ENCODE data around the gene KRT40. TPM values are rescaled to one million over a fixed set of nuclear protein-coding genes. Genes with fewer than 3 reads are reported as not detected.
A peak's percentile ranks its signal among the peaks of the same experiment; 100 is the strongest.

The KRT40 gene
- total and polyA plus RNA-seq, 7 donors = not detected

DNA sequence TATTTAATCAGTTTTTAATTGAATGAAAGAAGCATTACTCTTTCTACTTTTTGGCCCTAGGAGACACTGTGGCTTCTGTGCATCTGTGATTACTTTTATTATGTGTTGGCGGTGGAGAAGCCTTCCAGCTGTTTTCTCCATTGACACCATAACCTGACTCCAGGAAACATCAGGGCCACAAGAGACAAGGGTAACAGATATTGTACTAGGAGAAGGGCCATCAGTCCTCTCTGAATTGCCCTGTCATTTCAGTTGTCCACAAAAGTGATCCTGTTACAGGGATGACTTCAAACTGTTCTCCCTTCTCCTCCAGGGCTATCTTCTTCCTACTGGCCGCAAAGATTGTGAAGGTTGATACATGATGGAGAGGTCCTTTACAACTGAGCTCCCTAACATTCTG lies 32.0 kb downstream of the KRT40 start:
- TF ChIP-seq, protein P1, sequence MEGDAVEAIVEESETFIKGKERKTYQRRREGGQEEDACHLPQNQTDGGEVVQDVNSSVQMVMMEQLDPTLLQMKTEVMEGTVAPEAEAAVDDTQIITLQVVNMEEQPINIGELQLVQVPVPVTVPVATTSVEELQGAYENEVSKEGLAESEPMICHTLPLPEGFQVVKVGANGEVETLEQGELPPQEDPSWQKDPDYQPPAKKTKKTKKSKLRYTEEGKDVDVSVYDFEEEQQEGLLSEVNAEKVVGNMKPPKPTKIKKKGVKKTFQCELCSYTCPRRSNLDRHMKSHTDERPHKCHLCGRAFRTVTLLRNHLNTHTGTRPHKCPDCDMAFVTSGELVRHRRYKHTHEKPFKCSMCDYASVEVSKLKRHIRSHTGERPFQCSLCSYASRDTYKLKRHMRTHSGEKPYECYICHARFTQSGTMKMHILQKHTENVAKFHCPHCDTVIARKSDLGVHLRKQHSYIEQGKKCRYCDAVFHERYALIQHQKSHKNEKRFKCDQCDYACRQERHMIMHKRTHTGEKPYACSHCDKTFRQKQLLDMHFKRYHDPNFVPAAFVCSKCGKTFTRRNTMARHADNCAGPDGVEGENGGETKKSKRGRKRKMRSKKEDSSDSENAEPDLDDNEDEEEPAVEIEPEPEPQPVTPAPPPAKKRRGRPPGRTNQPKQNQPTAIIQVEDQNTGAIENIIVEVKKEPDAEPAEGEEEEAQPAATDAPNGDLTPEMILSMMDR (IDR thresholded peaks at IDR 0.05) = no peak
- DNase-seq = no peak
- peak; percentile 79 to 84 (median 82) for ATAC-seq
- peaks cover 0 to 7% (median 0%) of the 10 kb centered on the region in 3 donors for H3K27me3 ChIP-seq (ENCODE audit: insufficient read depth in 3 of 3, low read length in 2 of 3)
- H3K4me1 ChIP-seq = peaks cover 9% of the 10 kb centered on the region
- H3K9me3 ChIP-seq = no peaks in the 10 kb centered on the region
- peak overlapping the region; percentile 68 for H3K27ac ChIP-seq
- intact Hi-C loops (cut with DNase I) = no loop called here
- H3K4me3 ChIP-seq = no peak overlapping the region
- WGBS, 3 donors = 18 to 37% (median 29%) methylated on average over 2 of the region's 2 CpGs
- H3K36me3 ChIP-seq (ENCODE audit: insufficient read depth in 1 of 2, low read depth in 1 of 2) = no peaks in the 10 kb centered on the region

DNA sequence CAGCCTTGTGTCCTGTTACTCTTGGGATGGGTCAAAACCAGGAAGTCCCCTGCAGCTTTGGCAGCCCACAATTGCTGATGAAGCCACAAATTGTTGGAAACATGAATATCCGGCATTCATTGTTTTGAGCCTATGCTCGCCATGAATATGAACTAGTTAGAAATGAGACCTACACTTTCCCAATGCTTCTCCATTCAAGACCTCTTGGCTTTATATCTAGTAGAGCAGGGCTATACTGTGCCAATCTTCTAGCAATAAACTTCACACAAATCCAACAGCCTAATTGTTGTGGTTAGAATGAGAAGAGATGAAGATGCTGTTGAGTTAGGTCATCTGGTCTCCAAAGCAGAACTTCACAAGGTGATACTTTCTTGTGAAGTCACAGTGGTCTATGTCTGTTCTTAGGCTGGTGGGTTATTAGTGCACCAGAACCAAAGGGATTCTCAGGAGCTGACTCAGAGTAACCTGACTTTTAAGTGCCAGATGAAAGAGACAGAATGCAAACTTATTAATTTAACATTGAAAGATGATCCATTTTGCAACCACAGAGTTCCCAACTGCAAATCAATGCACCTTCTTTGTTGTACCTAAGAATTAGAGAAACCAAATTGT lies 33.0 kb downstream of the KRT40 start:
- ATAC-seq = no peak
- no peaks in the 10 kb centered on the region for H3K9me3 ChIP-seq
- H3K4me3 ChIP-seq = no peak overlapping the region
- H3K4me1 ChIP-seq = peaks cover 9% of the 10 kb centered on the region
- 95 to 97% (median 97%) methylated on average over 2 of the region's 2 CpGs for WGBS, 3 donors
- H3K27me3 ChIP-seq (ENCODE audit: insufficient read depth in 3 of 3, low read length in 2 of 3) = peaks cover 0 to 17% (median 0%) of the 10 kb centered on the region in 3 donors
- TF ChIP-seq, protein P1 (IDR thresholded peaks at IDR 0.05) = no peak
- no peak overlapping the region for H3K27ac ChIP-seq
- intact Hi-C loops (cut with DNase I) = no loop called here
- no peak for DNase-seq
- no peaks in the 10 kb centered on the region for H3K36me3 ChIP-seq (ENCODE audit: insufficient read depth in 1 of 2, low read depth in 1 of 2)

DNA sequence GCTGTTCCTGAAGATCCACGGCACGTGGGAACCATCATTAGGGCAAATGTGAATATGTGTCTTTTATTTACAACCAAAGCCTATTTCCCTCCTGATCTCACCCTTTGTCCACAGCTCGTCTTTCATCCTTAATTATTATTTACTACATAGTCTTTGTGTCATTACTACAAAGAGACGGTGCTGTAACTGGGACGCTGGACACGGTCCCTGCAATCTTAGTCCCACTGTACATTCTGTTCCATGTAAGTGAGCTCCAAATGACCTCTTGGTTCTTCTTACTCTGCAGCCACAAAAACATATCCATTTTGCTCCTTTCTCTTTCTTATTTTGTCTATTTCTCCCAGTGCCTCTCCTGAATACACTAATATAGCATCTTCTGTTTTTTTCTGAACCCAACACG lies 34.0 kb downstream of the KRT40 start:
- peaks cover 0 to 17% (median 3%) of the 10 kb centered on the region in 3 donors for H3K27me3 ChIP-seq (ENCODE audit: insufficient read depth in 3 of 3, low read length in 2 of 3)

DNA sequence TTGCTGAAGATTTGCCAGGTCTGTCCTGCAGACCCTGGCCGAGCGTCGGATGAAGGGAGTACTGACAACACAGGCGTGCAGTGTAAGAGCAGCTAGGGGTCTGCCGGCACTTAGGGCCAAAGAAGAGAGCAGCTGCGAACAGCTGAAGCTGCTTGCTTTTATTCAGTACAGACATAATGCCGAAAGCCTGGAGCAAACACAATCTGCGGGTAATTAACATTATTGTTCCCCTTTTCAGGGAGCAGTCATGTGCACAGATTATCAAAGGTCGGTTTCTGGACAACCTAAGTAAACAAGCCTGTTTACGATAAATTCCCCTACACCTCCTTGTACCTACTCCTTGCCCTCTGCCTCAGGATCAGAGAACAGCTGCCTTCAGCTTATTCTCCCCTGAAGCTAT lies 34.7 kb downstream of the KRT40 start:
- DNase-seq = no peak
- Histone ChIP-seq H3K27ac (no peak overlapping the region), H3K4me1 (peaks cover 9% of the 10 kb centered on the region), H3K36me3 (ENCODE audit: insufficient read depth in 1 of 2, low read depth in 1 of 2) (no peaks in the 10 kb centered on the region), H3K27me3 (ENCODE audit: insufficient read depth in 3 of 3, low read length in 2 of 3) (peaks cover 0 to 17% (median 3%) of the 10 kb centered on the region in 3 donors), H3K9me3 (no peaks in the 10 kb centered on the region), H3K4me3 (no peak overlapping the region)
- intact Hi-C loops (cut with DNase I) = no loop called here
- 22 to 39% (median 26%) methylated on average over 10 of the region's 10 CpGs for WGBS, 3 donors
- ATAC-seq = no peak
- TF ChIP-seq, protein P1 (IDR thresholded peaks at IDR 0.05) = no peak

More for the DNA sequence above, 34.0 kb downstream of the KRT40 start:
- ATAC-seq (peak in 2 of 4 donors; percentile 67 to 72), DNase-seq (no peak)
- H3K4me3 ChIP-seq = no peak overlapping the region
- H3K36me3 ChIP-seq (ENCODE audit: insufficient read depth in 1 of 2, low read depth in 1 of 2) = no peaks in the 10 kb centered on the region
- H3K4me1 ChIP-seq = peaks cover 9% of the 10 kb centered on the region
- WGBS, 3 donors = 44 to 52% (median 51%) methylated on average over 7 of the region's 7 CpGs
- H3K9me3 ChIP-seq = no peaks in the 10 kb centered on the region
- TF ChIP-seq, protein P1 (IDR thresholded peaks at IDR 0.05) = no peak
- no peak overlapping the region for H3K27ac ChIP-seq
- intact Hi-C loops (cut with DNase I) = no loop called here

DNA sequence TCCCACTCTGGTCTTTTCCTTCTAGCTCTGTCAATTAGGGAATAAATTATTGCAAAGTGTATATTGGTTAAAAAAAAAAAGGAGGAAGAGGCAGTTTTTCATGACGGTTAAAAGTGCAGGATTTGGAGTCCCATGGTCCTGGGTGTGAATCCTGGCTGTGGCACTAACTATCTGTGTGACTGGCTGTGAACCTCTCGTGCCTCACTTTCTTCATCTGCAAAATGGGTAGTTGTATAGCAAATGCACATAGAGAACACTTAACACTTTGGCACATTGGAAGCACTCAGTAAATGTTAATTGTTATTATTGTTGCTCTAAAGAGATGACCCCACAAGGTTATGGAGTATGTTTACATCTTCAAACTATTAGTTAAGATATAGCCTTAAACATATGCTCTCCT lies 36.2 kb downstream of the KRT40 start:
- ATAC-seq (no peak), DNase-seq (no peak)
- Histone ChIP-seq H3K27me3 (ENCODE audit: insufficient read depth in 3 of 3, low read length in 2 of 3) (peaks cover 0 to 17% (median 3%) of the 10 kb centered on the region in 3 donors), H3K9me3 (no peaks in the 10 kb centered on the region), H3K4me1 (peaks cover 7% of the 10 kb centered on the region), H3K4me3 (no peak overlapping the region), H3K36me3 (ENCODE audit: insufficient read depth in 1 of 2, low read depth in 1 of 2) (no peaks in the 10 kb centered on the region), H3K27ac (no peak overlapping the region)
- intact Hi-C loops (cut with DNase I) = no loop called here
- 69 to 87% (median 77%) methylated on average over 2 of the region's 2 CpGs for WGBS, 3 donors
- TF ChIP-seq, protein P1 (IDR thresholded peaks at IDR 0.05) = no peak

Data from psoas muscle (tissue), 8 donors.